Measurements from ENCODE around the gene AXIN1. TPM values are rescaled to one million over a fixed set of nuclear protein-coding genes. Genes with fewer than 3 reads are reported as not detected.
"Not testable (repeated sequence)": the region's sequence is repeated elsewhere in the genome, so short reads cannot be mapped to it uniquely, and the experiment has no call there.

The AXIN1 gene
- polyA plus RNA-seq, 1 donor from 2014 or later = 1.6 TPM

DNA sequence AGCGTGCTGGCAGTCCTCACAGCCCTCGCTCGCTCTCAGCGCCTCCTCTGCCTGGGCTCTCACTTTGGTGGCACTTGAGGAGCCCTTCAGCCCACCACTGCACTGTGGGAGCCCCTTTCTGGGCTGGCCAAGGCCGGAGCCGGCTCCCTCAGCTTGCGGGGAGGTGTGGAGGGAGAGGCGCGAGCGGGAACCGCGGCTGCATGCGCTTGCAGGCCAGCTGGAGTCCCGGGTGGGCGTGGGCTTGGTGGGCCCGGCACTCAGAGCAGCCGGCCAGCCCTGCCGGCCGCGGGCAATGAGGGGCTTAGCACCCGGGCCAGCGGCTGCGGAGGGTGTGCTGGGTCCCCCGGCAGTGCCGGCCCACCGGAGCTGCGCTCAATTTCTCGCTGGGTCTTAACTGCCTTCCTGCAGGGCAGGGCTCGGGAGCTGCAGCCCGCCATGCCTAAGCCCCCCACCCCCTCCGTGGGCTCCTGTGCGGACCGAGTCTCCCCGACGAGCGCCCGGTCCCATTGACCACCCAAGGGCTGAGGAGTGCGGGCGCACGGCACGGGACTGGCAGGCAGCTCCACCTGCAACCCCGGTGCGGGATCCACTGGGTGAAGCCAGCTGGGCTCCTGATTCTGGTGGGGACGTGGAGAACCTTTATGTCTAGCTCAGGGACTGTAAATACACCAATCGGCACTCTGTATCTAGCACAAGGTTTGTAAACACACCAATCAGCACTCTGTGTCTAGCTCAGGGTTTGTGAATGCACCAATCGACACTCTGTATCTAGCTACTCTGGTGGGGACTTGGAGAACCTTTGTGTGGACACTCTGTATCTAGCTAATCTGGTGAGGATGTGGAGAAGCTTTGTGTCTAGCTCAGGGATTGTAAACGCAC is 11.2 kb downstream of the AXIN1 start:
- Mint-ChIP-seq H3K4me1 (peaks cover 15 to 26% (median 21%) of the 10 kb centered on the region in 3 donors), H3K4me3 (peak overlapping the region in 1 of 4 donors; percentile 3)
- not testable (repeated sequence) for H3K27me3 Mint-ChIP-seq, H3K27ac Mint-ChIP-seq, H3K9me3 Mint-ChIP-seq, H3K36me3 Mint-ChIP-seq

DNA sequence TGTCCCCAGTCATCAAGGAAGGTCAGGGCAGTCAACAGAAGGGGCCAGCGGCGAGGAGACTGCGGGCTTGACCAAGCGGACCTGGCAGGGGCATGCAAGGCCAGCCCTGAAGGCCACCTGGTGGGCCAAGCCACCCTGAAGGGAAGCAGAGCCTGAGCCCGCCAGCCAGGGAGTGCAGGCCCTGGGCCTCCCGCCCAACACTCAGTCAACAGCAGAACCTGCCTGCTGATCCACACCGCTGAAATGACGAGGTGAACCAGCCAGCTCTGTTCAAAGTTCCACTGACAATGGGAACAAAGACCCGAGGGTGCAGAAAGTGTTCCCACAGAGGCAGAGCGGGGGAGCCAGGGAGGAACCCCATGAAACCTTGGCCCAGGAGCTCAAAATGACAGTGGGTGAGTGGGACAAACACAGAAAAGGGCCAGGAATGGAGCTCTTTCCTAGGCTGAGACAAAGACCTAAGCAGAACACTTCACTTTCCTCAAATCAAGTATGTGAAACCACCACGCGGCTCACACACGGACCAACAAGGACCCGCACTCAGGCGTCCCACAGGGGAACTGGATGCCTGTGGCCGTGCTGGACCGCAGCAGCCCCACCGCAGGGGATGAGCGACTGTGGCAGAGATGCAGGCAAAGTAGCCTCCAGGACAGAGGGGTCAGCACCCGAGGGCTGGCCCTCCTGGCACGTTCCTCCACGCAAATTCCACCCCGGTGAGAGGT is 12.0 kb downstream of the AXIN1 start:
- Mint-ChIP-seq H3K9me3 (no peaks in the 10 kb centered on the region), H3K36me3 (peaks cover 11% of the 10 kb centered on the region)

DNA sequence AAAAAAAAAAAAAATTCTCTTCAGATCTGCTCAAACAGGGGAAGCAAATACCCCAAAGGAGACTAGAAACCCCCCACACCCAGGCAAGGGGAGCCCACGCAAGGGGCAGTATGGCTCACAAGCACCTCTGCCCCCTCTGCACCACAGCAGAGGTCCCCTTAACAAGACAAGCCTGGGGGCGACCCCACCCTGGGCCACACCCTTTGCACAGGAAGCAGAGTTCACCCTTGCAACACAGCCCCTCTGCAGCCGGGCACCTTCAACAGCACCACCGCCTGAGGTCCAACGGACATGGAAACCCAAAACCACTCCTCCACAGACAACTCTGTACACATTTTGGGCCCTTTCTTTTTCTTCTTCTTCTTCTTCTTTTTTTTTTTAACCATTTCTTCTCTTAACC is 12.8 kb downstream of the AXIN1 start:
- Mint-ChIP-seq H3K36me3 (peaks cover 8% of the 10 kb centered on the region), H3K4me3 (peak overlapping the region; percentile 3 to 84 (median 60)), H3K4me1 (peaks cover 12 to 30% (median 26%) of the 10 kb centered on the region in 3 donors), H3K9me3 (no peaks in the 10 kb centered on the region), H3K27me3 (no peaks in the 10 kb centered on the region), H3K27ac (peak overlapping the region in 1 of 3 donors; percentile 81)

More for the DNA sequence above, 12.0 kb downstream of the AXIN1 start:
- Mint-ChIP-seq H3K4me3 (peak overlapping the region in 1 of 4 donors; percentile 72), H3K27ac (peak overlapping the region in 1 of 3 donors; percentile 81), H3K4me1 (peaks cover 18 to 28% (median 27%) of the 10 kb centered on the region in 3 donors), H3K27me3 (no peaks in the 10 kb centered on the region)

DNA sequence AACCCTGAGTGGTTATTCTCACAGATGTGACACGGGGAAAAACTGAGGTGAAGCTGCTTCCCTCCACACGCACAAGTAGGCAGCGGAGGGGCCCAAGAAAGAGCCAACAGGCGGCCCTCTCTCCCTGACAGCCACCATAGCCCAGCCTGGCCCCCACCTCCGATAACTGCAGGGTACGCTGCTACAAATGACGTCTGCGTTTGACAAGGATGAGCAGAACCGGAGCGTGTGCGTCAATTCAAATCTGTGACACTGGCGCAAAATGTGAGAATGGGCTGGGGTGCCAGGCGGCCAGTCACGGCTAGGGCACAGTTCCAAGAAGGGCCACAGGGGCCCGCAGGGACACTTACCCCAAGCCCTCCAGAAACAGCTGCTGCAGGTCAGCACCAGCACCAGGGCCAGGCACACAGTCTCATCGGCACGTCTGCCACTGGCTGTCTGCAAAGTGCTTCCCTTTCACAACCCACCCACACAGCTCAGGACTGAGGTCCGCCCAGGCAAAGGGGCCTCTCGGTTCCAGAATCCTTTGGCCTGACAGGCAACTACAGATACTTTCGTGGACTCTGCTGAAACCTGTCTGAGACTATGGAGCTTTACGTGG is 14.4 kb downstream of the AXIN1 start:
- no peaks in the 10 kb centered on the region for H3K27me3 Mint-ChIP-seq

DNA sequence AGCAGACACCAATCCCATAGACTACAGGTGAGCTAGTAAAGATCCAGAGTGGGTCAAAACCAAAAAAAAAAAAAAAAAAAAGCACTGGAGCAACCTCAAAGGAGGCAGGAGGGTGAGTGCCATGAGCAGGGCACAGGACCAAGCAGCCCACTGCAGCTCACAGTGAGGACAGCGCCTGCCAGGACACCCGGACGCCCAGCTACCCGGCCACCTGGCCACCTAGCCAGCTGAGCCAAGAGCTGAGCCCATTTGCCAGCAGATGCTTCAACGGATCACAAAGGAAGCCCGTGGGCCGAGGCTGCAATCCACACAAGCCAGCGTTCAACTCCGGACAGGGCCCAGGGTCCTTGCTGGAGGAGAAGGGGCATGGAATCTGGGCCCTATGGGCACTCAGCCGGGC is 15.1 kb downstream of the AXIN1 start:
- Mint-ChIP-seq H3K9me3 (no peaks in the 10 kb centered on the region), H3K4me3 (peak overlapping the region in 1 of 4 donors; percentile 77), H3K36me3 (peaks cover 7% of the 10 kb centered on the region), H3K27ac (no peak overlapping the region), H3K27me3 (no peaks in the 10 kb centered on the region), H3K4me1 (peaks cover 12 to 34% (median 26%) of the 10 kb centered on the region in 3 donors)

More for the DNA sequence above, 14.4 kb downstream of the AXIN1 start:
- no peak overlapping the region for H3K27ac Mint-ChIP-seq
- peaks cover 12 to 36% (median 24%) of the 10 kb centered on the region in 3 donors for H3K4me1 Mint-ChIP-seq
- H3K36me3 Mint-ChIP-seq = peaks cover 8% of the 10 kb centered on the region
- H3K4me3 Mint-ChIP-seq = peak overlapping the region in 2 of 4 donors; percentile 43 to 45
- H3K9me3 Mint-ChIP-seq = no peaks in the 10 kb centered on the region

DNA sequence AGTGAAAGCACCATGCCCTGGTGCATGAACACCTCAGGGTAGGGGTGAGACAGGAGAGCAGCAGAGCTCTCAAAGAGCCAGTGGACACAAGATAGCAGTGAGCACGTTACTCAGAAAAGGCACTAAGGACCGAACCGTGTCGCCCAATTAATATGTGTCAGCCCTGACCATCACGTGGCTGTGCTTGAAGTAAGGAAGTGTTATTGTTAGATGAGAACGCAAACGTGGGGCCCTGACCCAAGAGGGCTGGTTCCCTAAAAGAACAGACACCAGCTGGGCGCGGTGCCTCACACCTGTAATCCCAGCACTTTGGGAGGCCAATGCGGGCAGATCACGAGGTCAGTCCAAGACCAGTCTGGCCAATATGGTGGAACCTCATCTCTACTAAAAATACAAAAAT is 16.3 kb downstream of the AXIN1 start:
- Mint-ChIP-seq H3K27ac (peak overlapping the region in 2 of 3 donors; percentile 71 to 73), H3K4me3 (peak overlapping the region in 1 of 4 donors; percentile 75), H3K9me3 (no peaks in the 10 kb centered on the region), H3K4me1 (peaks cover 12 to 33% (median 26%) of the 10 kb centered on the region in 3 donors), H3K27me3 (no peaks in the 10 kb centered on the region), H3K36me3 (peaks cover 2% of the 10 kb centered on the region)

DNA sequence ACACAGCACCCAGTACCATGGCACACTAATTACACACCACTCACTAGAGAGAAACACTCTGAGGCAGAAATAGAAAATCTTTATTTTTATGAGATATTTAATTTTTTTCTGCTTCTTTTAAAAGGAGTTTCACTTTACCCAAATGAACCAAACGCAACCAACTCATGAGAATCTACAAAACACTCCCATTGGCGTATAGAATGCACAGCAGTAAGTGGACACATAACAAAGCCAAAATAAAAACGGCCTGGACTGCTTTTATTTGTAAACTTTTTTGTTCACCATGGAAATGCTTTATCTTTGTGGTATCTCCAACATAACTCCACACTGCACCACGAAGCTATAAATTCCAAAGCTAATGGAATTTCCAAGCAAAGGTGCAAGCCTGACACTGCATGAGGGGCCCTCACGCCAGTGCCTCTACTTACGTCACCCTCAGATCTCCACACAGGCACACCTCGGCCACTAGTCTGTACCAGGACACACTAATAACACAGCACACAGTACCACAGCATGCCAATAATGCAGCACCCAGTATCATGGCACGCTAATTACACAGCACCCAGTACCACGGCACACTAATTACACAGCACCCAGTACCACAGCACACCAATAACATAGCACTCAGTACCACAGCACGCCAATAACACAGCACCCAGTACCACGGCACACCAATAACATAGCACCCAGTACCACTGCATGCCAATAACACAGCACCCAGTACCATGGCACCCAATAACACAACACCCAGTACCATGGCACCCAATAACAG is 17.5 kb downstream of the AXIN1 start:
- H3K36me3 Mint-ChIP-seq, H3K27me3 Mint-ChIP-seq, H3K9me3 Mint-ChIP-seq, H3K27ac Mint-ChIP-seq: not testable (repeated sequence)
- Mint-ChIP-seq H3K4me1 (peaks cover 11 to 34% (median 25%) of the 10 kb centered on the region in 3 donors), H3K4me3 (peak overlapping the region in 1 of 4 donors; percentile 12)

- not testable (repeated sequence) for H3K9me3 Mint-ChIP-seq, H3K27ac Mint-ChIP-seq, H3K36me3 Mint-ChIP-seq, H3K27me3 Mint-ChIP-seq, H3K4me3 Mint-ChIP-seq
- peaks cover 4 to 28% (median 20%) of the 10 kb centered on the region in 3 donors for H3K4me1 Mint-ChIP-seq
Observed at GRCh38 chr16:334164-334832, 18.2 kb downstream of the AXIN1 start.

- no peaks in the 10 kb centered on the region for H3K27me3 Mint-ChIP-seq
- no peak overlapping the region for H3K27ac Mint-ChIP-seq
- no peak overlapping the region for H3K4me3 Mint-ChIP-seq
- H3K9me3 Mint-ChIP-seq = no peaks in the 10 kb centered on the region
- H3K4me1 Mint-ChIP-seq = peaks cover 4 to 28% (median 18%) of the 10 kb centered on the region in 3 donors
- H3K36me3 Mint-ChIP-seq = peaks cover 4% of the 10 kb centered on the region
Observed at GRCh38 chr16:333406-334094, 19.0 kb downstream of the AXIN1 start.

- H3K4me1 Mint-ChIP-seq = peaks cover 8 to 26% (median 17%) of the 10 kb centered on the region in 3 donors
- H3K9me3 Mint-ChIP-seq, H3K36me3 Mint-ChIP-seq, H3K27ac Mint-ChIP-seq, H3K4me3 Mint-ChIP-seq, H3K27me3 Mint-ChIP-seq: not testable (repeated sequence)
Observed at GRCh38 chr16:331181-331814, 21.2 kb downstream of the AXIN1 start.

- H3K27ac Mint-ChIP-seq = peak overlapping the region in 1 of 3 donors; percentile 39
- peaks cover 6 to 25% (median 14%) of the 10 kb centered on the region in 3 donors for H3K4me1 Mint-ChIP-seq
- H3K27me3 Mint-ChIP-seq = no peaks in the 10 kb centered on the region
- H3K9me3 Mint-ChIP-seq = no peaks in the 10 kb centered on the region
- H3K36me3 Mint-ChIP-seq = peaks cover 2% of the 10 kb centered on the region
- H3K4me3 Mint-ChIP-seq = no peak overlapping the region
Observed at GRCh38 chr16:330741-331140, 21.8 kb downstream of the AXIN1 start.

GRCh38 chr16:325375-326145 is 27.0 kb downstream of the AXIN1 start:
- Mint-ChIP-seq H3K4me1 (peaks cover 26 to 28% (median 26%) of the 10 kb centered on the region in 3 donors), H3K9me3 (no peaks in the 10 kb centered on the region), H3K36me3 (peaks cover 2% of the 10 kb centered on the region), H3K27me3 (no peaks in the 10 kb centered on the region), H3K27ac (peak overlapping the region; percentile 84 to 93 (median 89)), H3K4me3 (peak overlapping the region; percentile 62 to 92 (median 84))
